GM19397 (cell line): Measurements from ENCODE around the gene SLC25A29.
"Not testable (repeated sequence)": the region's sequence is repeated elsewhere in the genome, so short reads cannot be mapped to it uniquely, and the experiment has no call there.

Experiments
- ATAC-seq: cut with Tn5 transposase; IDR thresholded peaks from one replicate; pipeline ENCODE4 v1.9.1; 2021; ENCODE audit warnings: mild to moderate bottlenecking, moderate library complexity; ENCODE audit not compliant: unreplicated experiment

Gene SLC25A29

DNA sequence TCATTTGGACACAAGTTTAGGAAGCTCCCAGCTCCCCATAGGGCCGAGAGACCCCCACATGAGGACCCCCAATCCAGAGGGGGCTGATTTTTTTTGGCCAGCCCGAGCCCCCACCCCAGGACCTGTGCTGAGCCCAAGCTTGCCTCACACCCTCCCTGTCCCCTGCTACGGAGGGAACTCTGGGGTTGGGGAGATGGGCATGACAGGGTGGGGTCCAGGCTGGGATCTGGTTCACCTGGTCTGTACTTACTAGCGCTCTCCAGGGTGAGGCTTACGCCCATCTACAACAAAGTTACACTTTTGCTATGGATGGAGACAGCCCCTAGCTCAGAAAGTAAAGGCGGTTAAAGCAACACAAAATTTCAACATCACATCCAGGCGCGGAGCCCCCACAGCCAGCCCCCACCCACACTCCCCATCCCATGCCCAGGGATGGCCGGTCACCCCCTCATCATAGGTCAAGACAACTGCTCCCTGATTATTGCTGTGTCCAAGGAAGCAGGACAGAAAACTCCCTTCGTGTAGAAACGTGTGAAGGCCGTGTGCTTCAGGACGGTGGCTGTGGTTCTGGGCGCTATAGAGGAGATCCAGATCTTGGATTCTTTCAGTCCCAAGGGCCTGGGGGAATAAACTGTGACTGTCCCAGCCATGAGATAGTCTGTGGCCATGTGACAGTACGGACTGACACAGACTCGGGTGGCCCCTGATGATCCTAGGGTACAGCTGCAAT, 10.7 kb downstream of the SLC25A29 start:
- ATAC-seq: no peak

DNA sequence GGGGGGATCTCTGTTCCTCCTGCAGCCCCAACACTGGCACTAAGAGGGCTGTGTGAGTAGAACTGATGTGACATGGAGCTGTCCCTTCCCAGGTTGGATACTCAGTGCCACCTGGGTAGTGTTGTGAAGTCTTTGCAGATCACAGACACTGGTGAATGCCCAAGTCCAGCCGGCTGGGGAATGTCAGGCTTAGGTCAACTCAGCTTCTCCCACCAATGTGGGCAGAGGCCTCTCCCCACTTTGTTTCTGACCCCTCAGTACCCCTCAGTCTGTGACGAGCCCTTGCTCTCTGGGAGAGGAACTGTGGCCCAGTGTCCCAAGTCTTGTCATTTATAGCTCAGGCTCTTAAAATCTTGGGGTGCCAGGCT, 11.3 kb downstream of the SLC25A29 start:
- ATAC-seq: no peak

DNA sequence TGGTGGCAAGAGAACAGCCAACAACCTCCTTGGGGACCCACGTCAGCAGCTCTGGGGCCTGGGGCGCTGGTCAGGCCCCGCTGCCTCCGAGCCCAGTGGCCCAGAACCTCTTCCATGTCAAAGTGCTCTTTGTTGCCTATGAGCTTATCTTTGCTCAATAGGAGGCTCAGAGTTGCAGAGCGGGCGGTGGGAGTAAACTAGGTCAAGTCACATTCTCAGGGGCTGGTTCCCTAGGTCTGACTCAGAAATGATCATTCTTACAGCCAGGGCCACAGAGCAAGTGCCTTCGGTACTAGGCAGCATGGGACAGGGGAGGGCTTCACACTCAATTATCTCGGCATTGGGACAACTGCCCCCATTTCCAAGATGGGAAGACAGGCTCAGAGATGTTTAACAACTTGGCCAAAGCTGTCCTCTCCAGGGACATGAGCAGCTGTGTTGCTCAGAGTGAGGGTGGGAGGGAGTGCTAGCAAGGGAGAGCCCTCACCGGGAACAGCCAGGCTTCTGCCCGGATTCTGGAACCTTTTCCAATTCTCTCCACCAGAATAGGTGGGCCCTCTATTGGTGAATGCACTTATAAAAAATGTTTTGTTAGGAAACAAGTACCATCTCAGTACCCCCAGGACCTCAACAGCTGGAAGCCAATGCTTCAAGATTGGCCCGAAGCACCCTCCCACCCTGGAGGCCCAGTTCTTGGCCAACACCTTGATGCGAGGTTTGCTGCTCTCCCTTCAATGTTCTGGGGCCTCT, 11.9 kb downstream of the SLC25A29 start:
- ATAC-seq: no peak

DNA sequence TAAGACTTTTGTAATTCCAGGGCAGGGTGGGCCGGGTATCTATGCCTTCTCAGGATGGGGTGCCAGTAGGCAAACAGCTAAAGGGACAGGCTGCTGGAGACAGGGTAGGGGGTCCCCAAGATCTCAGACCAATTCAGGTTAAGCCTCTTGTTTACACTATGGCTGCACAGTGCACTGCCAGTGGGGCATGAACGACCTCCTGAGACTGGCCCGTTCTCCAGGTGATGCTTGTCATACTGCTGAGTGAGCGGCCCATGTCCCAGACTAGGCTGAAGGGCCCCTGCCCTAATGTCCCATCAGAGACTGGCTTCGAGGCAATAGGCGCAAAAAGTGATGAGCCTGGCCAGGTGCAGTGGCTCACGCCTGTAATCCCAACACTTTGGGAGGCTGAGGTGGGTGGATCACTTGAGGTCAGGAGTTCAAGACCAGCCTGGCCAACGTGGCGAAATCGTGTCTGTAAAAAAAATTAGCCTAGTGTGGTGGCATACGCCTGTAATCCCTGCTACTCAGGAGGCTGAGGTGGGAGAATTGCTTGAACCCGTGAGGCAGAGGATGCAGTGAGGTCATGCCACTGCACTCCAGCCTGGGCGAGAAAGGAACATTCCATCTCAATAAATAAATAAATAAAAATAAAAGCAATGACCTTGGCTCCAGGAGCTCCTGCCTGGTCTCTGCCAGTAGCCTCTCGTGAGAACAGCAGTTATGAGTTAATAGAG, 12.6 kb downstream of the SLC25A29 start:
- ATAC-seq: no peak

DNA sequence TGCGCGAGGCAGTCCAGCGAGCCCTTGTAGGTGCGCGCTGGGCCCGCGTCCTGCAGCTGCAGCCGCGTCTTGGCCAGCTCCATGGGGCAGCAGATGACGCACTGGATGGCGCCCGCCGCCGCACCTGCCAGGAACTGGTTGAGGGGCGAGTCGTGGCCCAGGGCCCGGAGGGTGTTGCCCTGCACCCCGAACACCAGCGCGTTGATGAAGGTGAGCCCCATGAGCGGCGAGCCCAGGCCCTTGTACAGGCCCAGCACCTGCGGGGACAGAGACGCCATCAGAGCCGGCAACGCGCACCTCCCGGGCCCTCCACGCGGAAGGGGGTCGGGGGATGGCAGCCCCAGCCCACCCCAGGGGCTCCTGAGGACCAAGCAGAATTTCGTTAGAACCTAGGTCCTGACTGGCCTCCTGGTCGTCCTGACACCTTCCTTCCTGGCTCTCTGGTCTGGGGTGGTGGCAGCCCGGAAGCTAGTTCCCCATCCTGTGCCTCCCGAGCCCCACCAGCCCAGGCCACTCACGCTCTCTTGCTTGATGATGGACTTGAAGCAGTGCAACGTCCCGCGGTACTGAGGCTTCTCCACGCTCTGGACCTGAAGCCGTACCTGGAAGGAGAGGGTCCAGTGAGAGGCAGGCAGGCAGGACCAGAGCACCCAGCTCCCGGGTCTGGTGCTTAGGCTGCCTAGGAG, 13.3 kb downstream of the SLC25A29 start:
- no peak for ATAC-seq

DNA sequence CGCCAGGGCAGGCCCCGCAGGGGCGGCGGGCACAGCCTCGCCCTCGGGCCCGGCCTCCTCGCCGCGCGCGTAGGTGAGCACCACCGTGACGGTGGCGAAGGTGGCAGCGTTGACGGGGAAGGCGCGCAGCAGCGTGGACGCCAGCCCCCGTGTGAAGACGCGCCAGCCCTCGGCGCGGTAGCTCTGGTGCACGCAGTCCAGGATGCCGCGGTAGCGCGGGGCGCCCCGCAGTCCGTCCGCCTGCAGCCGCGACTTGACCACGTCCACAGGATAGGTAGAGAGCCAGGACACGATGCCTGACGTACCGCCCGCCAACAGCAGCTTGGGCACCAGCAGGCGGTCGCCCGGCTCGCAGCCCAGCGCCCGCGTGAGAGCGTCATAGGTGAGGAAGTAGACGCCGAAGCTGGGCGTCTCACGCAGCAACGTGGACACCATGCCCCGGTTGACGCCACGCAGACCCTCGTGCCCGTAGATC, 13.9 kb downstream of the SLC25A29 start:
- ATAC-seq: no peak

DNA sequence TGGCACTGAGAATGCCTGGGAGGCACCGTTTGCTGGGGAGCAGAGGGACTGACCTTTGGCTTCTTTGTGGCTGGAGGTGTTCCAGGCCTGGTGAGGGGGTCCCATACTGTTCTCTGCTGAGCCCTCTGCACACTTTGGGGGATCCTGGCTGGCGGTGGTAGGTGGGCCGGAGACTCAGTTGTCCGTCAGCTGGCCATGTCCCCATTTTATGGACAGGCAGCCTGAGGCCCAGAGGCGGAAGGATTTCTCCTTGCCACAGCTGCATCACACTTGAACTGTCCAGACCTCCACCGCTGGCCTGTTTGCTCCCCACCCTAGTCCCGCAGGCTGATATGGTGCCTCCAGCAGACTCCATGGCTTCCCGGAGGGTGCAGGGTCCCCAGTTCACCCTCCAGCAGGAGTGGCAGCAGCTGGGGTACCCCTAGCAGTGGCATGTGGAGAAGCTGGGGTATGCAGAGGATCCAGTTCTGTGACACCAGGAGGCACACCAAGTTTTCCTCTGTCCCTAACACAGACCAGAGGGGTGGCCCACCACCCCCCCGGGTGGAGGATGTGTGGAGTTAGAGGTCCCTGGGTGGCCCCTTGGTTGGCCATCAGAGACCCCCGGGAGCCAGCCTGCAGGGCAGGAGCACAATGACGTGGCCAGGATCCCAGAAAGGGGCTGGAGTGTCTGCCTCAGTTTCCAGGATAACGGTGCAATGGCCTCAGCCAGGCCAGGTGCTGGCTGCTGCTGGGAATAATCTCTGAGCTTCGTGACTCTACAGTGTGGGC, 14.8 kb downstream of the SLC25A29 start:
- ATAC-seq: no peak

DNA sequence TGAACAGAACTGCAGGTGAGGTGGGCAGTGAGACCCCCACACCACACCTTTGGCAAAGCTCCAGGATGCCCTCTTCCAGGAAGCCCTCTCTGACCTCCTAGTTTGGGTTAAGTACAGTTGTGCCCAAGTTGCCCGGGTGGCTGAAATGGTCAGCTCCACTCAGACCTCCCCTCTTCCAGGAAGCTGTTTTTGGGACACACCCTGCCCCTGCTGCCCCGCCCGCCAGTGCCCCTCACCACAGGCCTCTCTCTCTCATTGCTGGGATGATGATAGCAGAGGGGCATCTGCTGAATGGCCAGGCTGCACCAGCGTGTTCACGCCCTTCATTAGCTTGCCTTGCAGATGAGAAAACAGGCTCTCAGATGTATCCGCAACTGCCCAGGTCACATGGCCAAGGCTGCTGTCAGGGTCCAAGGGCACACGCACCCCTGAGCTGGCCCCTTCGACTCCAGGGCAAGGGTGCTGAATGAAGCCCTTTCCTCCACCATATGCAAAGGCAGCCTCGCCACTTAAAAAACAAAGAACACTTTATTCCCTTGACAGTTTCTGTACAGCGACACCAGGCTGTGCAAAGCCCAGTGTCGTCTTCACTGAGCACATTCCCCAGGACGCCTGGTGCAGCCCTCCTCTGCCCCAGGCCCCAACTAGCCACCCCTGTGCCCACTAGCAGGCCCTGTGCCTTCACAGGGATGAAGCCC, 15.5 kb downstream of the SLC25A29 start:
- no peak for ATAC-seq

DNA sequence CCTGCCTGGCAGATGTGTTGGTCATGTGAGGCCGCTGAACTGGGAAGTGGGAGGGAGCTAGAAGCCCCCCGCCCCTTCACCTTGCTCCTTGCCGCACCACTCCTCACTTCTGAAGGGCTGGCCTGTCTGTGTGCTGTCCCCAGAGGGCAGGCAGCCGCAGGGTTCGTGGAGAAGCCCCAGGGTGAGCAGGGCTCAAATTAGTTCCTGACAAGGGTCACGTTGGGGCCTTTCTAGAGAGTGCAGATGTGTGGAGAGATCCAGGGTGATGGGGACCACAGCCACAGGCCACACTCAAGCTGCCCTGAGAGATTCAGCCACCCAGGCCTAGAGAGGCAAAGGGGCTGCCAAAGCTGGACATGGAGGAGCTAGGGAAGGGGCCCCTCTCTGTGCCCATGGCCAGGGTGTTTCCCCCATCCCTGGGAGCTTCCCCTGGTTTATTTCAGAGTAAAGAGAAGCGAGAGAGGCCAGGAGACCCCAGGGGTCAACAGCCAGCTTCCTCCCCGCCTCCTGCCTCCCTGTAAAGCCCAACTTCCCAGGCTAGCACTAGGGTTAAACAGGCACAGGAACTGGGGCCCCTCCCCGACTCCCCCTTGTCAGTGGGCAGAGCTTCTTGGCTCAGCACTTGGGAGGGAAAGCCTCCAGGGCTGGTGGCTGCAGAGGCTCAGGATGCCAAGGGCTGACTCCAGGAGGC, 16.2 kb downstream of the SLC25A29 start:
- ATAC-seq: no peak

DNA sequence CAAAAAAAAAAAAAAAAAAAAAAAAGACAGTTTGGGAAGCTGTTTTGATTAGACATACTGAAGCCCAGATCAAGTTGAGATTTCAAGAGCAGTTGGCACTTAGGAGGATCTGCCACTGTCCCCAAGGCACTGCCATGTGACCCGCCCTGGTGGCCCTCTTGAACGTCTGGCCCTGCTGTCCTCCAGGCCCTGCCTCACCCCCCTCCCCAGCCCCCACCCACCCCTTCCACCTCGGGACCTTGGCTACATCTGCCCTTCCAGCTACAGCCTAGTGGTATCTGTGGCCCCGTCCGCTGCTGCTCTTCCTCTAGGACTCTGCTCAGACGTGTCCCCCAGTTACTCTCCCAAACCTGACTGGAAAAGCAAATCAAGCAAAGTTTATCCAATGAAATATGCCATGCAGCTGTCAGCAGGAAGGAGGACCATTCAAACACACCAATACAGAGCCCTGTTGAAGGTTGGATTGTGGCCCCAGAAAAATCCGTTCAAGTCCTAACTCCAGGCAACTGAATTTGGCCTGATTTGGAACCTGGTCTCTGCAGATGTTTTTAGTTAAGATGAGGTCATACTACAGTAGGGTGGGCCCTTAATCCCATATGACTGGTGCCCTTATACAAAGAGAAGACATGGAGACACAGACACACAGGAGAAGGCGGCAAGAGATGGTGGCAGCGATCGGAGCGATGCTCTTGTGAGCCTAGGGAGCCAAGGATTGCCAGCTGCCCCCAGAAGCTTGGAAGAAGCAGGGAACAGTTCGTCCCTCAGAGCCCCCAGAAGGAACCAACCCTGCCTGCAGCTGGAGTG, 17.7 kb downstream of the SLC25A29 start:
- ATAC-seq: no peak

DNA sequence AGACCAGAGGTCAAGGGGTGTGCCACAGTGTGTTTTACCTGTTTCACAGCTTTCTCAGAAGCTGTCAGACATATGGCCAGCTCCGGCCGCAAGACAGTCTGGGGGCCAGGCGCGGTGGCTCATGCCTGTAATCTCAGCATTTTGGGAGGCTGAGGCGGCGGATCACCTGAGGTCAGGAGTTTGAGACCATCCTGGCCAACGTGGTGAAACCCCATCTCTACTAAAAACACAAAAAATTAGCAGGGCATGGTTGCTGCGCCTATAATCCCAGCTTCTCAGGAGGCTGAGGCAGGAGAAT, 18.3 kb downstream of the SLC25A29 start:
- not testable (repeated sequence) for ATAC-seq

DNA sequence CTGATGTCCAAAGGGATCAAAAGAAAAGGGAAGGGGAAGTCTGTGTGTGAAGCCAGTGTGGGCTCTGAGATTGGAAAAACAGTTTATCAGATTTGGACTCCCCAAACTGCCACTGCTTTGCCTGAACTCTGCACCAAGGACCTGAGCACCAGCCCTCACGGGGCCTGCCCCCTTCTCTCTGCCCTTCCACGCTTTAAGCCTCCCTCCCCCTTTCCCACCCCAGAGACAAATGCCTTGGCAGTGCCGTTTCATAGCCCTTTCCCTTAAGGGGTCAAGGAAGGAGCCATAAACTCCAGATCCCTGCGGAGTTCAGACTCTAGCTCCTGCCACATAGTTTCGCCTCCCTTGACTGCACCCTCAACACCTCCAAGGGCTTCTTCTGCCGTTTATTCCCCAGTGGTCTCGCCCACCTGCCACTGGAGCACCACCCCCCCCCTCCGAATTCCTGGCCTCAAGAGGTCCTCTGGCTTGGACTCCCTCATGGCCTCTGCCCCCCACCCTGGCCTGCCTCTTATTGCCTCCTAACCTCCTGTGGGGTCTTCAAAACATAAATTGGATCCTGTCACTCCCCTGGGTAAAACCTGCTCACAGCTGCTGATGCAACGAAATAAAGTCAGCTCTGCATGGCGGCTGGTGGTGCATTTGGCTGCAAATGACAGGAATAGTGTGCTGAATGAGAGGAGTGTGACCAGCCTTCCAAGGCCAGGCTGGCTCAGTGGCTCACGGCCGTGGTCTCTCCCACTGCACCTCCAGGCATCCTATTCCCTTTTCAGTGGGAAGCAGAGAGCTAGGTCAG, 18.8 kb downstream of the SLC25A29 start:
- no peak for ATAC-seq

DNA sequence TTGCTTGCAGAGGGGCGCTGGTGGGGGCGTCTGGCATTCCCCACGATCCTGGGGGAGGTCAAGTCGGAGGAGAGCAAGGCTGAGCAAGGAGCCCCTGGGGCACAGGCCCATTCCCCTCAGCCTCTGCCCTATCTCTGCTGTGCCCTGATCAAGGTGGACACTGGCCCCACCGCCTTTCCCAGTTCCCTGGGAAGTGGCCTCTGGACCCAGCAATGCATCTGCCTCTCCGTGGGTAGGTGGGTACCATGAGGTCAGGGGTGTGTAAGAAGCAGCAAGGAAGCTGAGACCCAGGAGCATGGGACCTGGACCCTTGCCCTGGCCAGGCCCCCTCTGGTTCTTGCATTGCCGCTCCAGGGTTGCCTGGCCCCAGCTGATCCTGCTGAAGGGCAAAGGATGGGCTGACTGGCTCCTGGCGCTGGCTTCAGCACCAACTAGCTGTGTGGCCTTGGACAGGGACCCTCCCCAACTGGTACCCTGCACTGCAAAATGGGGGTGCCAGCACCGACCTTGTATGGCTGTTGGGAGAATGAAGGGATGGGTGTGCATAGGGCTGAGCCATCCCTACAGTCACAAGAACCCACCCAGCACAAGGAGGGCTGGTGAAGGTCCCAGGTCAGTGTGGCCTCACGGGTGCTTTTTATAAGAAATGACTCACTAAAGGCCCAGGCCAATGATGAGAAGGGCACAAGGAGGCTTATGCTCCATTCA, 19.6 kb downstream of the SLC25A29 start:
- no peak for ATAC-seq

DNA sequence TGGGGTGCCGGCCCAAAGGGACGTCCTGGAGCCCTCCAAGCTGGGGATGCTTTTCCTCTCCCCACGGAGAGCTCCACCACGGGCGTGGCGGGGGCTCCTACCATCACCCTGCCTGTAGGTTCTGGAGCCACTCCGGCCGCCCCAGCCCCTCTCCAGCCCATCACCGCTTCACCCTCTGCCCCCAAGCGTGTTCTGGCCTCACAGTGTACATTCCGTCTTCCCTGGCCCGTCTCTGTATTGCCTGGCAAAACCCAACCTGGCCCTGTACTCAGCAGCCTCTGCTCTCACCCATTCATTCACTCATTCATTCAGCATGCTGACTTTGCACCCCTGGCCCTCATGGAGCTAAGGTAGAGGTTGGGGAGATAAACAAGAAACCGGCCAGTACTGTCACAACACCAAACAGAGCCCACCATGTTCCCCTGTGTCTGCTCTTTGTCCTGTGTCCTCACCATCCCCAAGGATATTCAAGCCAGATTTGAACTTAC, 20.3 kb downstream of the SLC25A29 start:
- ATAC-seq: no peak

DNA sequence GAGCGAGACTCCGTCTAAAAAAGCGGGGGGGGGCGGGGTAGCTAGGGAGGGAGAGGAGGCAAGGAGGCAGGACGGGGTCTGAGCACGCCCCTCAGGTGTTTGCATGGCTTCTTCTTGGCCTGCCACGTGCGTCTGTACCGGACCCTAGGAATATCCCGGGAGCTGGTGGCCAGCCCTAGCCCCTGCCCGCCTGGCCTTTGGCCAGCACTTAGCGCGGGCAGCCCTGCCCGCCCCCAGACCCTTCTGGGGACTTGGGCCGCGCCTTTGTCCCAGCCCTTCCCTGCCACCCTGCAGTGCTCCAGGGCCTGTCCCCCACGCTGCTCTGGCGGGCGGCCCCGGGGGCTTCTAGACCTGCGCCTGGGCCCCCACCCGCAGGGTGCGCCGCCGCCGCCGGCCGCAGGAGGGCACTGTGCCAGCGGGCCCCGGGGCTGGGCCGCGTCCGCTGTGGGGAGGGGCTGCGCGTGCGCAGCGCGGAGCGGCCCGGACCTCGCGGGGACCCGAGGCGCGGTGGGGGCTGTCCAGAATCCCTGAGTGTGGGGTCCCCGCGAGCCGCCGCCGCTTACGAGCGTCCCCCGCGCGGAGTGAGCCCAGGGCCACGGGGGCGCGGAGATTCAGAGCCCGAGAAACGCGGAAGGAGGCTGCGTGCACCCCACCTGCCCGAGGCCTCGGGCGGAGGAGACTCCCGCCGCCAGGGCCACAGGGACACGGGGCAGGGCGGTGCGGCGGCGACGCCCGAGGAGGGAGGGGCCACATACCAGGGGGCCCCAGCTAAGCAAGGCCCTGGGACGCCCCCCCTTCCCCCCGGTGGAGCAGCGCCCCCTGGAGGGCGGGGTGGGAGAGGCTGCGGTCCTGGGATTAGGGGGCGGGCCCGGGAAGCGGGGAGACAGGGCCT, 21.0 kb downstream of the SLC25A29 start:
- peak; percentile 93 for ATAC-seq
